Subcutaneous adipose tissue (tissue), 4 donors: ENCODE data around the gene ARHGAP42. TPM values are rescaled to one million over a fixed set of nuclear protein-coding genes. Genes with fewer than 3 reads are reported as not detected.

Experiments
- total RNA-seq, 4 donors: library from RNA; depleted of rRNA; stranded (reverse); fragments of >200 nt; gene quantifications; one replicate each; pipeline ENCODE4 v1.1.0, GENCODE V29; 2016
- TF ChIP-seq, protein P1 (sequence below): fragments of 450-650 bp; IDR thresholded peaks from one replicate; pipeline ENCODE4 v1.5.1; 2016; ENCODE audit warnings: low read depth, mild to moderate bottlenecking, control low read depth, antibody characterized with exemption, moderate library complexity

ARHGAP42 gene
- total RNA-seq, 4 donors from 2014 or later, result 15.3 to 31.5 (median 30.5) TPM

- TF ChIP-seq, protein P1, sequence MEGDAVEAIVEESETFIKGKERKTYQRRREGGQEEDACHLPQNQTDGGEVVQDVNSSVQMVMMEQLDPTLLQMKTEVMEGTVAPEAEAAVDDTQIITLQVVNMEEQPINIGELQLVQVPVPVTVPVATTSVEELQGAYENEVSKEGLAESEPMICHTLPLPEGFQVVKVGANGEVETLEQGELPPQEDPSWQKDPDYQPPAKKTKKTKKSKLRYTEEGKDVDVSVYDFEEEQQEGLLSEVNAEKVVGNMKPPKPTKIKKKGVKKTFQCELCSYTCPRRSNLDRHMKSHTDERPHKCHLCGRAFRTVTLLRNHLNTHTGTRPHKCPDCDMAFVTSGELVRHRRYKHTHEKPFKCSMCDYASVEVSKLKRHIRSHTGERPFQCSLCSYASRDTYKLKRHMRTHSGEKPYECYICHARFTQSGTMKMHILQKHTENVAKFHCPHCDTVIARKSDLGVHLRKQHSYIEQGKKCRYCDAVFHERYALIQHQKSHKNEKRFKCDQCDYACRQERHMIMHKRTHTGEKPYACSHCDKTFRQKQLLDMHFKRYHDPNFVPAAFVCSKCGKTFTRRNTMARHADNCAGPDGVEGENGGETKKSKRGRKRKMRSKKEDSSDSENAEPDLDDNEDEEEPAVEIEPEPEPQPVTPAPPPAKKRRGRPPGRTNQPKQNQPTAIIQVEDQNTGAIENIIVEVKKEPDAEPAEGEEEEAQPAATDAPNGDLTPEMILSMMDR, result no peak
Observed at GRCh38 chr11:100970283-100971164, 283.4 kb downstream of the ARHGAP42 start.

- TF ChIP-seq, protein P1, result no peak
Observed at GRCh38 chr11:100972046-100972445, 285.0 kb downstream of the ARHGAP42 start.

- TF ChIP-seq, protein P1, result no peak
Observed at GRCh38 chr11:100978442-100978841, 291.4 kb downstream of the ARHGAP42 start.

DNA sequence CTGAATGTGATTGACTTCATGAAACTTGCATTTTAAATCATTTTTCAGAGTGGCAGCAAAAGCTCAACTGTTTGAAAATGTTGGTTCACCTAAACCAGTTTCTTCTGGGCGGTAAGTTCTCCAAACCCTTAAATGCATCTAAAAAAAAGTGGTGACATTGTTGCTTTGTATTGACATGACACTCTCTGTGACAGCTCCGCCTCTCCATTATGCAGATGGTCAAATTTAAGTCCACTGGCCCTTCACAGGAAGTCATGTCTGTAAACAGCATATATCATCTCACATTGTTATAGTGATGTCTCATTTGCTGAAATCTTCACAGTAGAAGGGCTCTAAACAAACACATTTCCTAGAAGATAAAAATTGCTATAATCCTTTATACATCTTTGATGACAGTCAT is 291.9 kb downstream of the ARHGAP42 start:
- TF ChIP-seq, protein P1, result no peak

- TF ChIP-seq, protein P1, result no peak
Observed at GRCh38 chr11:100980156-100980555, 293.1 kb downstream of the ARHGAP42 start.

DNA sequence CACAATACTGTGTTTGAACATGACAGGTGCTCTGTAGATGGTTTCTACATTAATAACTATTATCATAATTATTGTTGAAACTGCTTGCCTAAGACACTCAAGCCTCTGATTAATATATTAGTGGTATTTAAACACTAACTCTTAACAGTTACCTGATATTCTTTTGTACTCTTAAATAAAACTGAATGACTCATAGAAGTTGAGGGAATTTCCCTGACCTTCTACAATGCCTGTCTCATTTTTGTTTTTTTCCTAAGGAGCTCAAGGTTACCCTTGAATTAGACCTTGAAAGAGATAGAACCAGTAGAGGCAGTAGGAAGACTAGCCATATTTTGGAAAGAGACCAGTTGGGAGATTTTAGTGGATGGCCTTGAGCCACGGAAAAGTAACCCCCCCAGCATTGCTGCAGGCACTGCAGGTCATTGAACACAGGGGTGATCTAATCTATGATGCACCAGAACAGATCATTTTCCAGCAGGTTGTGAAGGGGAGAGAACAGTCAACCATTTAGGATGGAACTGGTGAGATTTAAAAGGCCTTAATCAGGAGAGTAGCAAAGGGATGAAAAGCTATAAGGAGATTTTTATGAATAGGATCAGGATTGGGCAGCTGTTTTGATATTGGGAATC is 294.2 kb downstream of the ARHGAP42 start:
- TF ChIP-seq, protein P1, result no peak

GRCh38 chr11:100984668-100985067 is 297.6 kb downstream of the ARHGAP42 start:
- TF ChIP-seq, protein P1, result no peak
